ENCODE data around the gene NDUFS7.
A peak's percentile ranks its signal among the peaks of the same experiment; 100 is the strongest.
"Not testable (repeated sequence)": the region's sequence is repeated elsewhere in the genome, so short reads cannot be mapped to it uniquely, and the experiment has no call there.

The NDUFS7 gene

GRCh38 chr19:1435378-1435989, 51.8 kb downstream of the NDUFS7 start:
- no peak for DNase-seq

GRCh38 chr19:1437609-1438008, 53.9 kb downstream of the NDUFS7 start:
- DNase-seq = no peak

GRCh38 chr19:1438035-1438932, 54.6 kb downstream of the NDUFS7 start, which contains the start of gene RPS15:
Gene RPS15 (plus strand): TSS chr19:1438396. CDS start chr19:1438426, 30 bp downstream.
- DNase-seq = peak; percentile 98

GRCh38 chr19:1438933-1439354, 55.2 kb downstream of the NDUFS7 start:
- no peak for DNase-seq

- DNase-seq = not testable (repeated sequence)
Observed at GRCh38 chr19:1439525-1440417, 56.1 kb downstream of the NDUFS7 start.

GRCh38 chr19:1440418-1440801, 56.7 kb downstream of the NDUFS7 start:
- DNase-seq = no peak

GRCh38 chr19:1441022-1441426, 57.3 kb downstream of the NDUFS7 start:
- no peak for DNase-seq

- DNase-seq = no peak
Observed at GRCh38 chr19:1441677-1442438, 58.2 kb downstream of the NDUFS7 start.

Data from activated effector memory CD4-positive, alpha-beta T cell treated with anti-CD3 and anti-CD28 coated beads, Interleukin-2, amount 50 U/mL, for 16 hours (primary cell).